SK-N-SH treated with all-trans-retinoic acid at 6 μM for 48 hours (cell line): ENCODE measurements around the gene SESN2.

Experiments
- BACH2 ChIP-seq: fragments of 250-450 bp; sonication (Bioruptor Pico); IDR thresholded peaks from 2 replicates; pipeline ENCODE4 v1.9.0; 2021; ENCODE audit warnings: mild to moderate bottlenecking, borderline replicate concordance
- CREB5 ChIP-seq: fragments of 250-450 bp; sonication (Bioruptor Pico); IDR thresholded peaks from 2 replicates; pipeline ENCODE4 v1.5.1; 2020; ENCODE audit warnings: low read depth, mild to moderate bottlenecking, moderate library complexity
- ESRRG ChIP-seq: fragments of 250-450 bp; sonication (Bioruptor Pico); IDR thresholded peaks from 2 replicates; pipeline ENCODE4 v1.6.1; 2021; ENCODE audit warnings: mild to moderate bottlenecking
- GLIS3 ChIP-seq: fragments of 250-450 bp; sonication (Bioruptor Pico); IDR thresholded peaks from 2 replicates; pipeline ENCODE4 v1.5.0; 2020; ENCODE audit warnings: mild to moderate bottlenecking, moderate library complexity
- PATZ1 ChIP-seq: fragments of 250-450 bp; sonication (Bioruptor Pico); IDR thresholded peaks from 2 replicates; pipeline ENCODE4 v1.8.0; 2020; ENCODE audit warnings: mild to moderate bottlenecking, moderate library complexity, borderline replicate concordance
- POU6F1 ChIP-seq: fragments of 250-450 bp; sonication (Bioruptor Pico); IDR thresholded peaks from 2 replicates; pipeline ENCODE4 v1.8.0; 2021; ENCODE audit warnings: low read depth, mild to moderate bottlenecking, moderate library complexity, borderline replicate concordance
- ZC3H10 ChIP-seq: fragments of 250-450 bp; sonication (Bioruptor Pico); IDR thresholded peaks from 2 replicates; pipeline ENCODE4 v1.5.1; 2021; ENCODE audit warnings: mild to moderate bottlenecking, moderate library complexity
- ZFP30 ChIP-seq: fragments of 450-650 bp; formaldehyde crosslinking; IDR thresholded peaks from 2 replicates; pipeline ENCODE4 v1.5.0; 2022; ENCODE audit warnings: mild to moderate bottlenecking, moderate library complexity
- ZNF8 ChIP-seq: fragments of 450-650 bp; formaldehyde crosslinking; IDR thresholded peaks from 2 replicates; pipeline ENCODE4 v1.5.0; 2020; ENCODE audit warnings: mild to moderate bottlenecking, moderate library complexity

- TF ChIP-seq ZC3H10 (no peak), ZFP30 (no peak), GLIS3 (no peak), ESRRG (CRISPR knock-in tag) (no peak), POU6F1 (no peak), CREB5 (CRISPR knock-in tag) (no peak), BACH2 (no peak), PATZ1 (no peak), ZNF8 (CRISPR knock-in tag) (no peak)
Observed at GRCh38 chr1:28258628-28259251, 578 bp upstream of the SESN2 start.
